HG02571 (cell line): ENCODE measurements around the gene ITGA8.
"Not testable (repeated sequence)": the region's sequence is repeated elsewhere in the genome, so short reads cannot be mapped to it uniquely, and the experiment has no call there.

Experiments used
- ATAC-seq: cut with Tn5 transposase; IDR thresholded peaks from one replicate; pipeline ENCODE4 v1.9.1; 2021; ENCODE audit warnings: mild to moderate bottlenecking, moderate library complexity; ENCODE audit not compliant: unreplicated experiment

ITGA8 gene

DNA sequence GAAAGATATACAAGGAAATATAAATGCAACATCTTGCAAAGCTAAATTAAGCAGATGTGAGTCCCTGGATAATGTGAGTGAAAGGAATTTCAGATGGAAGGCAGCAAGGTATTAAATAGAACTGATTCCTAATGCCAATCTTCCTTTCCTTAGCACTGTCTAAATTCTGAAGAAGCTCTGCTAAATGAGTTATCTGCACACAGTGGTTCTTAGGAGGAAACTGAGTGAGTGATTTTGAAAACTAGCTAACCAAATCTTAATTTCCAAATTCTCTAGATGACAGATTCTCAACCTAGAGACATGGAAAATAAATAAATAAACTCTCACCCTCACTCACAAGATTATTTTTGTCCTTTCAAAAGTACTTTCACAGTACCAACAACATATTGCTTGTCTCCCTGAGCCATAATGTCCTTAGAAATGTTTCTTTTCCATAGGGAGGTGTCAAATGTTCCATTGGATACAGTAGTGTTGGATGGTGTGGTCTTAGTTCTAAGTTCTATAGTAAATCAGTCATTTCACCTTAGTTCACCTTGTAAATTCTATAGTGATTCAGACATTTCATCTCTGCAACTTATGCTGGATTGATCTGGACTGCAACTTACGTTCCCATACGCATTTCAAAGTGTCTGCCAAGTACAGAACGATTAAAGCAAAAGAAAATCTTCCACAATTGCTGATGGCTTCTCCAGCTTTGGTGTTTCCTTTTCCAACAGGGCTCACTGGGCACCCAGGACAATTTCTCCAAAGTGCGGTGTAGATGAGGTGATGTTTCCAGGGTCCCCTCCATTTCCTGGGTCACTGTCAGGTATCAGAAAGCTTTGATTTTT lies 203.3 kb downstream of the ITGA8 start:
- no peak for ATAC-seq

GRCh38 chr10:15515202-15515601 lies 204.5 kb downstream of the ITGA8 start:
- no peak for ATAC-seq

DNA sequence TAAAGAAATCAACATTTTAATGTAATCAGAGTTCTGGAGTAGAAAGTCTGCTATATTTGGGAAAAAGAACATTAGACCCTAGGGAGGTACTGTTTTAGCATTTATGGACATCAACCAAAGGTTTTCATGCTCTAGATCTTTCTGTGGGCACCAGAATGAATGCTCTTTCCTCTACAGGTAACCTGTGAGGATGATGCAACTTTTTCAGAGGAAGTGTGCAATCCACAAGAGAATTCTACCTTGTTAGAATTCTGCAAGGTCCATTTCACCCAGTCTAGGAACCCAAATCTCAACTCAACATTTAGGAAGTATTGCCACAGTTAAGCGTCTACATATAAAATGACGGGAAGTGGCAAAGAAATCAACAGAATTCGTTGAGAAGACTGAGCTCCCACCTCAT lies 208.8 kb downstream of the ITGA8 start:
- ATAC-seq: no peak

GRCh38 chr10:15505329-15505728 lies 214.4 kb downstream of the ITGA8 start:
- ATAC-seq: no peak

- ATAC-seq: no peak
Measured at GRCh38 chr10:15504101-15504840, 215.5 kb downstream of the ITGA8 start.

GRCh38 chr10:15494850-15495506 lies 224.7 kb downstream of the ITGA8 start:
- ATAC-seq: no peak

DNA sequence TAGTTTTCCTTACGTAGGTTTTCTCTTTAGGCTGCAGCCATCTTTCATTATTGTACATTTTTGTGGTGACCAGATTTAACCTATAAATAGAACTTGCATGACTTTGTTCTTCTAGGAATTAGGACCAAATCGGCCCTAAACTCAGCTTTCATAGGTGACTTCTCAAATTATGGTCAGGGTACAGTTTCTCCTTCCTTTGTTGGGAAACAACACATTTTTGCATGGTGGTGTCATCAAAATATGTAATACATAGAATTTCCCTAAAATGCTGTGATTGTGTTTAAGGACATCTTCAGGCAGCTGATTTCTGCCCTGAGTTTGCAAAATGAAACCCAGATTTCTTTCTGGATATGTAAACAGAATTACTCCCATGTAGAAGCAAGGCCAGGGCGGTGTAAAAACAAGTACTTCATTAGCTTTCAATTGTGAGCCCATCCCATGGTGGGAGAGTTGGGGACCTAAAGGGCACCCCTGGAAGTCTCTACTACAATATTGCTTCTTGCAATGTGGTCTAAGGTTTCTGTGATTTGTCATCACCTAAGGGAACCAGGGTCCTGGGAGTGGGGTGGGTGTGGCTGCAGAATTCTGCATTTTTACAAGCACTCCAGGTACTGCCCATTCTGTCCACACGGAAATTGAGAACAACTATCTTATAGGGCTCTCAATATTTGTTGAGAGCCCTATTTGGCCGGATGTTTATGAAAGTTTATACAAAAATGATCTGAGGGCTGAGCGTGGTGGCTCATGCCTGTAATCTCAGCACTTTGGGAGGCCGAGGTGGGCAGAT lies 227.7 kb downstream of the ITGA8 start:
- ATAC-seq: no peak

DNA sequence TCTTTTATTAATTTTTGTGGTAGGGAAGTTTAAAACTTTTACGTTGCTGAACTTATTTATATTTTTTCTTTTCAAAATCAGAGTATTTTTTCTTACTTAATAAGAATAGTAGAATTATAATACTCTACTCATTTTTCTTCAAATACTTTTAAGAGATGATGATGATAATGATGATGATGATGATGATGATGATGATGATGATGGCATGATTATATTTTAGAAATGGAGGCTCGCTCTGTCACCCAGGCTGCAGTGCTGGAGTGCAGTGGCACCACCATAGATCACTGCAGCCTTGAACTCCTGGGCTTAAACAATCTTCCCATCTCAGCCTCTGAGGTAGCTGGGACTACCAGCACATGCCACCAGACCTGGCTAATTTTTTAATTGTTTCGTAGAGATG lies 230.3 kb downstream of the ITGA8 start:
- ATAC-seq: no peak

DNA sequence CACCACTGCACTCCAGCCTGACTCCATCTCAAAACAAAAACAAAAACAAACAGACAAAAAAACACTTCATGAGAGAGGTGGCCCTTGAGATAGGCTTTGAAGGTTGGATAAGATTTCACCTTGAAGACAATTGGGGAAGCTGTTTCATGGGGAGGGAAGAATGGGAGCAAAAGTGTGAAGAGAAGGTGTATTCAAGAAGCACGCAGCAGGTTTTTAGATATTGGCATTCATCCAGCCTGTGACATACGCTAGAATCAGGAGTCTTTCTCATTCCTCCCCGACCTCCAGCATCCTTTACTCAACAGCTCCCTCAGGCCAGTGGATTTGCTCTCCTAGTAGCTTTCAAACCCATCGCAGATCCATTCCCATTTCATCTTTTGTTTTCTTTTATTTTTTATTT lies 232.3 kb downstream of the ITGA8 start:
- ATAC-seq: no peak

DNA sequence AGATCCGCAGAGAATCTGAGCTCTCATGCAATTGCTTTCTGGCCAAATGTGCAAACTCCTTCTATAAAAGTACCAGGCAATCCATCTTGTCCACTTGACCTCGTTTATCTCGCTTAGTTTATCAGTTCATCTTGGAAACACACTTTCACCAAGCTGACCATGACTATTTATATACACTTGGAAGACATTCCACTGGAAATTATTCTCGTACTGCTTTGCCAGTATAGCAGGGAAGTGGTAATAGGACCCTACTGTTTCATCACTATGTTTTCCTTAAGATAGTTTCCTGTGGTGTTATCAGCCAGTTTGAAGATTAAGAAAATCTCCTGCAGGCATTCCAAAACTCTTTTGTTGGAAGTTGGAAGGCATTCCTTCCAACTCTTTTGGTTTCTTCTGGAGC lies 233.3 kb downstream of the ITGA8 start:
- no peak for ATAC-seq

DNA sequence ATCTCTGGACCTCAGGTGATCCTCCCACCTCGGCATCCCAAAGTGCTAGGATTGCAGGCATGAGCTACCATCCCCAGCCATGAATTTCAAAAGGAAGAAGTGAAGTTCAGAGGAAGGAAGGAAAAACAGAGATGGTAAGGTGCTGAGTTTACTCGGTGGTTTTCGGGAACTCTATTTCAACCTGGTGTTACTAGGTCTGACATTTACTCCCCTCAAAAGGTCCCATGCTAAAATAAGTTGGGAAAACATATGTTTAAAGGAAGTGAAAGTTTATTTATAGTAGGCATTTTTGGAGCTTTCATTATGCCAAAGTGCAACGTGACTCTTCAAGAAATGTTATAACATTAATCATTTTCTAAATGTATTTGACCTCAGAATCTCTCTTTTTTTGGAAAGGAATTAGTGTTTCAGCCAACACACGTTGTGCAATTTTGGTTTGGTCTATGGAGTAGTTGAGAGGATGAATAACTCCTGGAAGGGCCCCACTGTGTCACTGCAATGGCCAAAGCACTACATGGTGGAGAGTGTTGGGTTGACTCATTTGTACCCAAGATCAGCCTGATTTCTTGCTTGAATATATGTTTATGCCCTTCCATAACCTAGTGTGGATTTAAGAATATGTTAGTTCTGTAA lies 233.9 kb downstream of the ITGA8 start:
- ATAC-seq: no peak

DNA sequence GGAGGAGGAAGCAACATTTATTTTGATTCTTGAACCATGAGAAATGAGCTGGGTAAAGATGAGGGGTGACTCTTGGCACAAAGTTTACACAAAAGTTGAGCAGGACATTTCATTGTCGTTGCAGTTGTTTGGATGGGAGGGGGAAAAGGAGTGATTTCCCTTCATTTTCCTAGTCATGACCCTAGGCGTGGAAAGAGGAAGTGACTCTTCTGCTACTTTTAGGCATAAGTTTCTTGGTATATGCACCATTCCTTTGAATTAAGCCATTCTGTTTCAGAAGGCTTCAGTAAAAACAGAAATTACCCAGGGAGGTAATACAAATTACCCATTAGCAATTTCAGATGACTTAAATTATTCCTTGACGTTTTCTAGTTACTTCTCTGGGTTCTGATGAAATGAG lies 234.7 kb downstream of the ITGA8 start:
- no peak for ATAC-seq

GRCh38 chr10:15484128-15484527 lies 235.6 kb downstream of the ITGA8 start:
- no peak for ATAC-seq

DNA sequence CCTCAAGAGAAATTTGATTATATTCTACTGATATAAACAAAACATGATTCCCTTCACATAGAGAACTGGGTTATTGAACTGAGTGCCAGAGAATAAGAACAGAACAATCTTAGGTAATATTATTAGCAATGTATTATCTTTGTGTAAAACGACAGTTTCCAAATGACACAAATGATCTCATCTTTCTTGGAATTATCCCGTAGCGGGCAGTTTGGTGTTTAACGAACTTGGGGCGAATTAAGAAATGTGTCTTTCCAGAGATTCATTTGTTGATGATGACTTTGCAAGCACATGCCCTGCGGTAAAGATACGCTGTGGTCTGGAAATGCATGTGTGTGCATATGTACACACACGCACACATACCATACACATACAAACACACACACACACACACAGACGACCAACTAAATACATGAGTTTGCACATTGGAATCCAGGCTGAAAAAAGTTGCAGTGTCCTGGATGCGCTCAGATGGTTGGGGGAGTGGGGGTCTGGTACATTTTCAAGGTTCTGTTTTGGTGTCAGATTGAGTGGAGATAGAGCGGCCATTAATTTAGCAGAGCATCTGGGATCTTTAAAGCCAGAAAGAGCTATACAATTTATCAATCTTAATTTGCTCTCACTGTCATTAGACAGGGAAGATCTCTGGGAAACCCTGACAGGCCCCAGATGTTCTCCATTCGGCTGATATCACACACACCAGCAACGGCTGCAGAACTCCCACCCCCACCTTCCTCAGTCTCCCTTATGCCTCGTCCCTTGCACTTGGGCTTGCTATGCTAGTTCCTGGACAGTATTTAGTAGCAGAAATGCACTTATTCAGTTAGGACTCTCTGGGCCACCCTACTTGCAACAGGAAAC lies 236.3 kb downstream of the ITGA8 start:
- no peak for ATAC-seq

DNA sequence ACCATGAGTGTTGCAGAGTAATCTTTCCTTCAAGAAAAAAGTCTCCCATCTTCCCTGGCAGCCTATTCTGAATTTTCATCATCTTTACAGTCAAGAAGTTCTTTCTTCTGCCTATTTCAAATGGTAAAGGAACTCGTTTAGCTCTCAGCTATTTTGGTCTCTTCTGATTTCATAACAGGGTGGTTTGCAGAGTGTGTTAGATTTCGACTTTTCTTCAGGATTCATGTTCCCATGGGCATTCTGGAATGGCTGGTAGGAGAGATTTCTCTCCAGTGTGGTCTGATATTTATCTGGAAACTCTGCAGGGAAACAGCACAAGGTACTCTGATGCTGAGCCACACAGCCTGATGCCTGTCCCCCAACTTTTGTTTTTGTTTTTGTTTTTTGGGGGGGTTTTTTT lies 237.6 kb downstream of the ITGA8 start:
- ATAC-seq: no peak

GRCh38 chr10:15478950-15479349 lies 240.8 kb downstream of the ITGA8 start:
- no peak for ATAC-seq

DNA sequence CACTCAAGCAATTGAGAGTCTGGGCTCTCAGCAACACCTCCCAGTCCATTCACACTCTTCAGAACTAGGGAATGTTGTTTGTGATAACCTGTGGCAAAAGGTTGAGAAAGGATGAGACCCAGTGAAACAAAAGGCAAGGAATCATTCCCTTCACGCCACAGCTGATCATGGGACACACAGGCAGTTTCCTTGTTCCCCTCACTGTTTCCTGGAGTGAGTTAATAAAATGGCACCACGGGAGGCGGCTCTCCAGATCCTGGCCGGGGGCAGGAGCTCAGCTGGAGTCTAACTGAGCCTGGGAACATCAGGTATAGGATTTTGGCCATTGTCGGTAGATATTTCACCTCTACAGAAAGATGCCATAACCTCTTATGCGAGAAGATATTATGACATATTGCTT lies 241.3 kb downstream of the ITGA8 start:
- no peak for ATAC-seq

DNA sequence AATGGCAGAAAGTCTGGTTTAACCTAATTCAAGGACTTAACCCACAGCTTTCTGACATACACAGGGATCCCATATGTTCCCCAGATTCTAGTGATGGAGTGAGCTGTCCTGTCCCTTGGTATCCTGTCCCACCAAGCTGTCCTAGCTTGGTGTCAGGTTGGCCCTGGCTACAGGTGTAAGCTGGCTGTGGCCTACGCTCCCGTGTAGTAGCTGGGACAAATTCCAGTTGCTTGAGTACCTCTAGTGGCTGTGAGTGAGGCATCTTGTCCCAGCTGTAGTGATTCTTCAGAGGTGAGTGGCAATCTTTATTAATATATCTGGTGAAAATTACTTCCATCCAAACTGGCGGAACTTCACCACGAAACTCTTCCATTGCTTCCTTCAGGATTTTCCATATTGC lies 243.4 kb downstream of the ITGA8 start:
- ATAC-seq: no peak

DNA sequence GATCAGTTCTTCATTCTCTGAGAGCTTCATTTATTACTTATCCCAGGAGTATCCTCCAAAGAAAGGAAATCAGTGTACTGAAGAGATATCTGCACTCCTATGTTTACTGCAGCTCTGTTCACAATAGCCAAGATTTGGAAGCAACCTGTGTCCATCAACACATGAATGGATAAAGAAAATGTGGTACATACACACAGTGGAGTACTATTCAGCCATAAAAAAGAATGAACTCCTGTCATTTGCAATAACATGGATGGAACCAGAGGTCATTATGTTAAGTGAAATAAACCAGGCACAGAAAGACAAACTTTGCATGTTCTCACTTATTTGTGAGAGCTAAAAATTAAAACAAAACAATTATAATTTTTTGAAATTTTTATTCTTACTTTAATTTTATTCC lies 244.3 kb downstream of the ITGA8 start:
- not testable (repeated sequence) for ATAC-seq

- no peak for ATAC-seq
Measured at GRCh38 chr10:15474671-15475070, 245.1 kb downstream of the ITGA8 start.
